ENCODE results near the gene KLF15. TPM values are rescaled to one million over a fixed set of nuclear protein-coding genes. Genes with fewer than 3 reads are reported as not detected.
"Not testable (repeated sequence)": the region's sequence is repeated elsewhere in the genome, so short reads cannot be mapped to it uniquely, and the experiment has no call there.

Gene KLF15
- total RNA-seq, 1 donor from 2014 or later: 0.31 TPM

DNA sequence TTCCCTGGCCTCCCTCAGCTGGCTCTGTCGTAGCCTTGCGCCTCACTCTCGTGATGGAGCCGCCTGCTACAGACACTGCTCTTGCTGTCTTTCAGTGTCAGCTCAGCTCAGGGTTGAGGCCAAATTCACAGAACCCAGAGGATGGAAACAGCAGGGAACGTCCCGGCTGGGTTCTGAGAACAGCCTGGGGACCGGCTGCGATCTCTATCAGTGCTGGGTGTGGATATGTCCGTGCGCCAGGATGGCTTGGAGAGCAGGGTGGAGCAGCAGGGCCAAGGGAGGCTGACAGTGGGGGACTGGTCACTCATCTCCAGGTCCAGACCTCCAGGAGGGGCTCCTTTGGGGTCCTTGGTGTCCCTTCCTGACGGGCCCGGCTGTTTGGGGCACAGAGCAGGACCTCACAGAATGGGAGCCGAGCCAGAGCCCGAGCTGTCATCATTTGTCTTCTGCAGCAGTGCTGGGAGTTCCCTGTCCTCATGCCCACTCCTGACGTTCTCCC, 18.4 kb downstream of the KLF15 start:
- ChIA-PET CTCF (no interaction called here), POLR2A (no interaction called here)
- Mint-ChIP-seq H3K4me3 (no peak overlapping the region), H3K4me1 (no peaks in the 10 kb centered on the region), H3K27me3 (peaks cover 6% of the 10 kb centered on the region), H3K36me3 (ENCODE audit: low read depth) (no peaks in the 10 kb centered on the region), H3K27ac (no peak overlapping the region), H3K9me3 (no peaks in the 10 kb centered on the region)
- intact Hi-C loops (cut with micrococcal nuclease): no loop called here
- DNase-seq (peak; percentile 4), ATAC-seq (ENCODE audit: low read depth) (no peak)
- TF ChIP-seq, protein P1, sequence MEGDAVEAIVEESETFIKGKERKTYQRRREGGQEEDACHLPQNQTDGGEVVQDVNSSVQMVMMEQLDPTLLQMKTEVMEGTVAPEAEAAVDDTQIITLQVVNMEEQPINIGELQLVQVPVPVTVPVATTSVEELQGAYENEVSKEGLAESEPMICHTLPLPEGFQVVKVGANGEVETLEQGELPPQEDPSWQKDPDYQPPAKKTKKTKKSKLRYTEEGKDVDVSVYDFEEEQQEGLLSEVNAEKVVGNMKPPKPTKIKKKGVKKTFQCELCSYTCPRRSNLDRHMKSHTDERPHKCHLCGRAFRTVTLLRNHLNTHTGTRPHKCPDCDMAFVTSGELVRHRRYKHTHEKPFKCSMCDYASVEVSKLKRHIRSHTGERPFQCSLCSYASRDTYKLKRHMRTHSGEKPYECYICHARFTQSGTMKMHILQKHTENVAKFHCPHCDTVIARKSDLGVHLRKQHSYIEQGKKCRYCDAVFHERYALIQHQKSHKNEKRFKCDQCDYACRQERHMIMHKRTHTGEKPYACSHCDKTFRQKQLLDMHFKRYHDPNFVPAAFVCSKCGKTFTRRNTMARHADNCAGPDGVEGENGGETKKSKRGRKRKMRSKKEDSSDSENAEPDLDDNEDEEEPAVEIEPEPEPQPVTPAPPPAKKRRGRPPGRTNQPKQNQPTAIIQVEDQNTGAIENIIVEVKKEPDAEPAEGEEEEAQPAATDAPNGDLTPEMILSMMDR (IDR thresholded peaks at IDR 0.05): no peak

DNA sequence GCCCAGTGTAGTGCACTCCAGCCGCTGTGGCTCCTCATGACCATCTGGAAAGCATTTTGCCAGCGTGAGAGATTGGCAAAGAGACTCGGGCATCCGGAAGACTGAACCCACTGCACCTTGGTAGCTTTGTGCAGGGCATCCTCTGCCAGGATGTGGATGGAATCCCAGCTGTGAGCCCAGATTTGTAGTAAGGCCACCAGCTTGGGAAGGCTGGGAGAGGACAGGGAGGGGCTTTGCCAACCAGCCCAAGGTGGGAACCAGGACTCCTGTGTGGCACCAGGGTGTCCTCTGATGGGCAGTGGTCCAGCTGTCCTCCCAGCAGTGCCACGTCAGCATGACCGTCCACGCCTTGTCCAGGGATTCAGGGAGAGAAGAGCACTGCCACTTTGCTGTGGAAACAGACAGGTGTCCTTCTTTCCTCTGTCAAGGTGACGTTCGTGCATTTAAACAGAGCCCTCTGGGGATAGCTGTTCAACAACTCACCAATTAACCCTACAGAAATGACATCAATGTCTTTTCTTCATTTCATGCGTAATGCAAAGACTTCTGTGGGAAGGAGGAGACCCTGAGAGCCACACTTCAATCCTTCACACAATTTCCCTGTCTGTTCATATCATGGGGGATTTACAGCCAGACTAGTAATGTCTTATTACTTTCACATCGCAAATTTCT, 19.1 kb downstream of the KLF15 start:
- CTCF ChIA-PET: no interaction called here

DNA sequence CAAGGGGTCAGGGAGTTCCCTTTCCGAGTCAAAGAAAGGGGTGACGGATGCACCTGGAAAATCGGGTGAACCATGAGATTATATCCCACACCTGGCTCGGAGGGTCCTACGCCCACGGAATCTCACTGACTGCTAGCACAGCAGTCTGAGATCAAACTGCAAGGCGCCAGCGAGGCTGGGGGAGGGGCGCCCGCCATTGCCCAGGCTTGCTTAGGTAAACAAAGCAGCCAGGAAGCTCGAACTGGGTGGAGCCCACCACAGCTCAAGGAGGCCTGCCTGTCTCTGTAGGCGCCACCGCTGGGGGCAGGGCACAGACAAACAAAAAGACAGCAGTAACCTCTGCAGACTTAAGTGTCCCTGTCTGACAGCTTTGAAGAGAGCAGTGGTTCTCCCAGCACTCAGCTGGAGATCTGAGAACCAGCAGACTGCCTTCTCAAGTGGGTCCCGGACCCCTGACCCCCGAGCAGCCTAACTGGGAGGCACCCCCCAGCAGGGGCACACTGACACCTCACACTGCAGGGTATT, 25.3 kb downstream of the KLF15 start:
- intact Hi-C loops (cut with micrococcal nuclease); DNase-seq; H3K4me1 Mint-ChIP-seq; H3K27ac Mint-ChIP-seq; CTCF ChIA-PET; H3K36me3 Mint-ChIP-seq (ENCODE audit: low read depth); H3K4me3 Mint-ChIP-seq; POLR2A ChIA-PET; ATAC-seq (ENCODE audit: low read depth): not testable (repeated sequence)
- Mint-ChIP-seq H3K9me3 (peaks cover 11% of the 10 kb centered on the region), H3K27me3 (peaks cover 11% of the 10 kb centered on the region)

More for the DNA sequence above, 19.1 kb downstream of the KLF15 start:
- intact Hi-C loops (cut with micrococcal nuclease): no loop called here
- Mint-ChIP-seq H3K9me3 (no peaks in the 10 kb centered on the region), H3K4me1 (no peaks in the 10 kb centered on the region), H3K27ac (no peak overlapping the region), H3K4me3 (no peak overlapping the region), H3K36me3 (ENCODE audit: low read depth) (no peaks in the 10 kb centered on the region), H3K27me3 (peaks cover 6% of the 10 kb centered on the region)
- no peak for ATAC-seq (ENCODE audit: low read depth)
- TF ChIP-seq, protein P1 (IDR thresholded peaks at IDR 0.05): no peak
- peak; percentile 2 for DNase-seq
- POLR2A ChIA-PET: no interaction called here

DNA sequence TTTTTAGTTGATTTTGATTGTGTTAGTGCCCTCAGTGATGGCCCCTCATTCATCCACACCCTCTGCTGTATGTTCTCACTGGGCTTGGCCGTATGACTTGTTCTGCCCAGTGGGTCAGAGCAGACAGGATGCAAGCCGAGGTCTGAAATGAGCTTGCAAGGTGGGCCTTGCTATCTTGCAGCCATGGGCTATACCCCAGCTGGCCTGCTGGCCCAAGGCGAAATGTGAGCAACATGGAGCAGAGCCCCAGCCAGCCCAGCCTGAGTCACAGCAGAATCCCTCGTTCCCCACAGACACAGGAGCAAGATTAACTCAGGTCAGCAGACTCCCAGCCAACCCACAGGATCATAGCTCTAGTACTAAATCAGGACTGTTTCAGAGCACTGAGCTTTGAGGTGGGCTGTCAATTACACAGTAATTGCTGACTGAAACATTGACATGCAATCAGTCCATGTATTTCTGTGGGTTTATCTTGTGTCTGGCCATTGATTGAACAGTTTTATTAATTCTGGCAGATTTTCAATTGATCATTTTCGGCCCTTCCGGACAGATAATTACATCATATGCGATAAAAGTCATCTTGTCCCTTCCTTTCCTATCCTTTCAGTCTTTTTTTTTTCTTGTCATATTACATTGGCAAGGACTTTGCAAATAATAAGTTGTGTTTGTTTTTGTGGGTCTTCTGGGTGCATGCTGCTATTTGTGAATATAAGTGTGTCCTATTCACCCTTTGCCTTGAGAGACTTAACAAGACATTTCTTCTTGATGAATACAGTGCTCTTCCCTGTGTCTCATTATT, 27.1 kb downstream of the KLF15 start:
- Mint-ChIP-seq H3K4me1 (no peaks in the 10 kb centered on the region), H3K9me3 (peaks cover 11% of the 10 kb centered on the region), H3K4me3 (no peak overlapping the region), H3K27me3 (peaks cover 11% of the 10 kb centered on the region), H3K27ac (no peak overlapping the region), H3K36me3 (ENCODE audit: low read depth) (no peaks in the 10 kb centered on the region)
- ChIA-PET CTCF (no interaction called here), POLR2A (no interaction called here)
- TF ChIP-seq, protein P1 (IDR thresholded peaks at IDR 0.05): no peak
- ATAC-seq (ENCODE audit: low read depth) (no peak), DNase-seq (peak; percentile 7)
- intact Hi-C loops (cut with micrococcal nuclease): no loop called here

DNA sequence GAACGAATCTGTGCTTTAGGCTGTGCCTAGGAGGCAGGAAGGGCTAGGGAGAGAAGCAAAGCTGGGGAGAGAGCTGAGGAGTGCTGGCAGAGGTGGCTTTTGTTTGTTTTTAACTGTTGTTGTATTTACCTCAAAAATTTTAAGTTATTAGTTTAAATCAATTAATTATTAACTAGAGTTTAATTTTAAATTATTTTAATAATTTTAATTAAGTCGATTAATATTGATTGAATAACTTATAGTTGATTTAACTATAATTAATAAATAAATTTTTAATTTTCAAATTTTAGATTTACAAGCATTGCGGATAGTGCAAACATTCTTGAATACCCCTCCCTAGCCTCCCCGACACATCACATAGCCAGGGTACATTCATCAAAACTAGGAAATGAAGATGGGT, 30.6 kb downstream of the KLF15 start:
- CTCF ChIA-PET: no interaction called here
- H3K4me3 Mint-ChIP-seq: no peak overlapping the region
- H3K27ac Mint-ChIP-seq: no peak overlapping the region
- POLR2A ChIA-PET: no interaction called here
- TF ChIP-seq, protein P1 (IDR thresholded peaks at IDR 0.05): no peak
- peaks cover 11% of the 10 kb centered on the region for H3K27me3 Mint-ChIP-seq
- H3K36me3 Mint-ChIP-seq (ENCODE audit: low read depth): no peaks in the 10 kb centered on the region
- H3K4me1 Mint-ChIP-seq: no peaks in the 10 kb centered on the region
- DNase-seq (no peak), ATAC-seq (ENCODE audit: low read depth) (no peak)
- peaks cover 11% of the 10 kb centered on the region for H3K9me3 Mint-ChIP-seq
- intact Hi-C loops (cut with micrococcal nuclease): no loop called here

Data from activated B cell treated with CpG ODN at 0.5 μM for 24 hours (primary cell).